ENCODE data around the gene TTR.

- TF ChIP-seq, protein P1, sequence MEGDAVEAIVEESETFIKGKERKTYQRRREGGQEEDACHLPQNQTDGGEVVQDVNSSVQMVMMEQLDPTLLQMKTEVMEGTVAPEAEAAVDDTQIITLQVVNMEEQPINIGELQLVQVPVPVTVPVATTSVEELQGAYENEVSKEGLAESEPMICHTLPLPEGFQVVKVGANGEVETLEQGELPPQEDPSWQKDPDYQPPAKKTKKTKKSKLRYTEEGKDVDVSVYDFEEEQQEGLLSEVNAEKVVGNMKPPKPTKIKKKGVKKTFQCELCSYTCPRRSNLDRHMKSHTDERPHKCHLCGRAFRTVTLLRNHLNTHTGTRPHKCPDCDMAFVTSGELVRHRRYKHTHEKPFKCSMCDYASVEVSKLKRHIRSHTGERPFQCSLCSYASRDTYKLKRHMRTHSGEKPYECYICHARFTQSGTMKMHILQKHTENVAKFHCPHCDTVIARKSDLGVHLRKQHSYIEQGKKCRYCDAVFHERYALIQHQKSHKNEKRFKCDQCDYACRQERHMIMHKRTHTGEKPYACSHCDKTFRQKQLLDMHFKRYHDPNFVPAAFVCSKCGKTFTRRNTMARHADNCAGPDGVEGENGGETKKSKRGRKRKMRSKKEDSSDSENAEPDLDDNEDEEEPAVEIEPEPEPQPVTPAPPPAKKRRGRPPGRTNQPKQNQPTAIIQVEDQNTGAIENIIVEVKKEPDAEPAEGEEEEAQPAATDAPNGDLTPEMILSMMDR (conservative IDR thresholded peaks at IDR 0.05; ENCODE audit: low read depth, low read length): no peak
- TF ChIP-seq EZH2 (IDR thresholded peaks at IDR 0.05; ENCODE audit: low read length, unreplicated experiment): no peak
Observed at GRCh38 chr18:31617031-31617717, 25.5 kb downstream of the TTR start.
